Kidney epithelial cell (primary cell): ENCODE data around the gene DDX56. TPM values are rescaled to one million over a fixed set of nuclear protein-coding genes. Genes with fewer than 3 reads are reported as not detected.
"Not testable (repeated sequence)": the region's sequence is repeated elsewhere in the genome, so short reads cannot be mapped to it uniquely, and the experiment has no call there.

Experiments used
- DNase-seq: peaks from one replicate; pipeline ENCODE4 v3.0.0-alpha.2; 2010; ENCODE audit warnings: low read depth
- H3K27me3 ChIP-seq: 2 replicates; pipeline ENCODE4 v1.6.0; 2011; ENCODE audit warnings: low read length; ENCODE audit not compliant: control insufficient read depth, insufficient read depth
- H3K36me3 ChIP-seq: 2 replicates; pipeline ENCODE4 v1.5.1; 2011; ENCODE audit warnings: low read length; ENCODE audit not compliant: control insufficient read depth, insufficient read depth
- H3K4me3 ChIP-seq: 2 replicates; pipeline ENCODE4 v1.5.1; 2011; ENCODE audit warnings: low read depth, mild to moderate bottlenecking, control low read depth, low read length
- total RNA-seq: library from RNA; depleted of rRNA; stranded (reverse); fragments of >200 nt; gene quantifications from 2 replicates; pipeline ENCODE4 v1.2.3, GENCODE V29; 2015
- TF ChIP-seq, protein P1 (sequence below): IDR thresholded peaks from 2 replicates; pipeline ENCODE4 v1.5.1; 2011; ENCODE audit warnings: mild to moderate bottlenecking, moderate library complexity, low read length, control low read depth, inconsistent platforms; ENCODE audit not compliant: insufficient read depth, poor library complexity, severe bottlenecking

The DDX56 gene
- total RNA-seq, 1 donor from 2014 or later, result 67.9 TPM

- no peak for DNase-seq
- Histone ChIP-seq H3K27me3 (peaks cover 2% of the 10 kb centered on the region), H3K4me3 (no peak overlapping the region), H3K36me3 (no peaks in the 10 kb centered on the region)
- TF ChIP-seq, protein P1, sequence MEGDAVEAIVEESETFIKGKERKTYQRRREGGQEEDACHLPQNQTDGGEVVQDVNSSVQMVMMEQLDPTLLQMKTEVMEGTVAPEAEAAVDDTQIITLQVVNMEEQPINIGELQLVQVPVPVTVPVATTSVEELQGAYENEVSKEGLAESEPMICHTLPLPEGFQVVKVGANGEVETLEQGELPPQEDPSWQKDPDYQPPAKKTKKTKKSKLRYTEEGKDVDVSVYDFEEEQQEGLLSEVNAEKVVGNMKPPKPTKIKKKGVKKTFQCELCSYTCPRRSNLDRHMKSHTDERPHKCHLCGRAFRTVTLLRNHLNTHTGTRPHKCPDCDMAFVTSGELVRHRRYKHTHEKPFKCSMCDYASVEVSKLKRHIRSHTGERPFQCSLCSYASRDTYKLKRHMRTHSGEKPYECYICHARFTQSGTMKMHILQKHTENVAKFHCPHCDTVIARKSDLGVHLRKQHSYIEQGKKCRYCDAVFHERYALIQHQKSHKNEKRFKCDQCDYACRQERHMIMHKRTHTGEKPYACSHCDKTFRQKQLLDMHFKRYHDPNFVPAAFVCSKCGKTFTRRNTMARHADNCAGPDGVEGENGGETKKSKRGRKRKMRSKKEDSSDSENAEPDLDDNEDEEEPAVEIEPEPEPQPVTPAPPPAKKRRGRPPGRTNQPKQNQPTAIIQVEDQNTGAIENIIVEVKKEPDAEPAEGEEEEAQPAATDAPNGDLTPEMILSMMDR, result no peak
Observed at GRCh38 chr7:44602576-44602910, 28.8 kb upstream of the DDX56 start.

DNA sequence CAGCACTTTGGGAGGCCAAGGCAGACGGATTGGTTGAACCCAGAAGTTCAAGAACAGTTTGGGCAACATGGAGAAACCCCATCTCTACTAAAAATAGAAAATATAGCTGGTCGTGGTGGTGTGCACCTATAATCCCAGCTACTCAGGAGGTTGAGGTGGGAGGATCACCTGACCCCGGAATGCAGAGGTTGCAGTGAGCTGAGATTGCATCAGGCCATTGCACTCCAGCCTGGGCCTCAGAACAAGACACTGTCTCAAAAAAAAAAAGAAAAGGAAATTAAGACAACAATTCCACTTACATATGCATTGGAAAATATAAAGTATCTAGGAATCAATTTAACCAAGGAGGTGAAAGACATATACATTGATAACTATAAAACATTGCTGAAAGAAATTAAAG lies 25.5 kb upstream of the DDX56 start:
- Histone ChIP-seq H3K4me3 (no peak overlapping the region), H3K36me3 (no peaks in the 10 kb centered on the region), H3K27me3 (peaks cover 2% of the 10 kb centered on the region)
- TF ChIP-seq, protein P1, result no peak
- DNase-seq, result no peak

DNA sequence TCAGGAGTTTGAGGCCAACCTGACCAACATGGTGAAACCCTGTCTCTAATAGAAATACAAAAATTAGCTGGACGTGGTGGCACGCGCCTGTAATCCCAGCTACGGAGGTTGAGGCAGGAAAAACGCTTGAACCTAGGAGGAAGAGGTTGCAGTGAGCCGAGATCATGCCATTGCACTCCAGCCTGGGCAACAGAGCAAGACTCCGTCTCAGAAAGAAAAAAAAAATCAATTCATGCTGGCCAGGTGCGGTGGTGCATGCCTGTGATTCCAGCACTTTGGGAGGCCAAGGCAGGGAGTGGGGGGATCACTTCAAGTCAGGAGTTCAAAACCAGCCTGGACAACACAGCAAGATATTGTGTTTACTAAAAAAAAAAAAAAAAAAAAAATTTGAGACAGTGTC lies 23.5 kb upstream of the DDX56 start:
- not testable (repeated sequence) for H3K4me3 ChIP-seq, DNase-seq, H3K36me3 ChIP-seq, H3K27me3 ChIP-seq

DNA sequence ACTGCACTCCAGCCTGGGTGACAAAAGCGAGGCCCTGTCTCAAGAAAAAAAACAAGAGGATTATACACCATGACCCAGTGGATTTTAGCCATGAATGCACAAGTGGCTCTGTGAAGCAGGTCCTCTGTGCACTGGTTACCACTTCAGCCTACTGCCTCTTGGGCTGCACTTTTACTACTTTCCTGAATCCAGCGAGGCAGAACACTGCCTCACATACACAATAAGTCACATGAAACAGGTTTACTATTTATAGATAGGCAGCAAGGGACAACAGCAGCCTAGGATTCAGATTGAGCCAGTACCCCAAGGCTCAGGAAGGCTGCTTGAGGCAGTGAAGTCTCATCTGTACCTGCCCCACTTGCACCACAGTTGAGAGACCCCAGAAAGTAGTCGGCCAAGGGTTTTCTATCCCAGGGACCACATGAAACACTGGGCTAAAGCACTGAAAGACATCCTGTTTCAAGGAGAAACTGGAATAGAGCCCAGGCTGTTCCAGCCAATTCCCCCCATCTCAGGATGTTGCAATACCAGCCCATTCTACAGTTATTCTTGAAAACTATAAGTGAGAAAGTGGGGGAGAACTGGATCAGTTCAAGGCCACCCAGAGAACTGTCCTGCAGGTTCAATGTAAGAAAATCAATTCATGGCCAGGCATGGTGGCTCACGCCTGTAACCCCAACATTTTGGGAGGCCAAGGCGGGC lies 22.4 kb upstream of the DDX56 start:
- Histone ChIP-seq H3K36me3 (no peaks in the 10 kb centered on the region), H3K27me3 (peaks cover 2% of the 10 kb centered on the region), H3K4me3 (no peak overlapping the region)
- TF ChIP-seq, protein P1, result no peak
- DNase-seq, result no peak

GRCh38 chr7:44590910-44591309 lies 17.2 kb upstream of the DDX56 start:
- TF ChIP-seq, protein P1, result no peak
- no peaks in the 10 kb centered on the region for H3K36me3 ChIP-seq
- no peak overlapping the region for H3K4me3 ChIP-seq
- H3K27me3 ChIP-seq, result no peaks in the 10 kb centered on the region
- DNase-seq, result no peak

- TF ChIP-seq, protein P1, result peak; percentile 53
- H3K27me3 ChIP-seq, result no peaks in the 10 kb centered on the region
- DNase-seq, result no peak
- no peak overlapping the region for H3K4me3 ChIP-seq
- no peaks in the 10 kb centered on the region for H3K36me3 ChIP-seq
Observed at GRCh38 chr7:44587843-44588711, 14.4 kb upstream of the DDX56 start.
